Subcutaneous abdominal adipose tissue (tissue), 5 donors: ENCODE results near the gene SPATS2.
"Not testable (repeated sequence)": the region's sequence is repeated elsewhere in the genome, so short reads cannot be mapped to it uniquely, and the experiment has no call there.

Experiments
- H3K27ac ChIP-seq: one replicate; pipeline ENCODE4 v1.7.0; 2013; ENCODE audit warnings: low read depth, mild to moderate bottlenecking, inconsistent platforms, low read length, moderate library complexity
- H3K27me3 ChIP-seq, 5 donors: one replicate each; pipeline ENCODE4 v1.7.0; 2013; ENCODE audit warnings: low read length in 5 of 5, inconsistent platforms in 1 of 5; ENCODE audit not compliant: control insufficient read depth in 5 of 5, insufficient read depth in 4 of 5
- H3K36me3 ChIP-seq, 5 donors: one replicate each; pipeline ENCODE4 v1.7.0; 2013; ENCODE audit warnings: low read length in 5 of 5; ENCODE audit not compliant: control insufficient read depth in 5 of 5, insufficient read depth in 5 of 5
- H3K4me1 ChIP-seq, 5 donors: one replicate each; pipeline ENCODE4 v1.7.0; 2013; ENCODE audit warnings: low read length in 5 of 5, mild to moderate bottlenecking in 3 of 5, moderate library complexity in 1 of 5; ENCODE audit not compliant: control insufficient read depth in 5 of 5, insufficient read depth in 5 of 5
- H3K4me3 ChIP-seq, 5 donors: one replicate each; pipeline ENCODE4 v1.7.0; 2013; ENCODE audit warnings: low read length in 5 of 5, low read depth in 1 of 5
- H3K9ac ChIP-seq, 5 donors: one replicate each; pipeline ENCODE4 v1.7.0; 2013; ENCODE audit warnings: low read length in 5 of 5, mild to moderate bottlenecking in 4 of 5, moderate library complexity in 3 of 5
- H3K9me3 ChIP-seq, 5 donors: one replicate each; pipeline ENCODE4 v1.7.0; 2013; ENCODE audit warnings: low read length in 5 of 5; ENCODE audit not compliant: control insufficient read depth in 5 of 5
- donor health status: healthy.
- donor health status: healthy.
- donor health status: healthy.
- donor health status: healthy.
- donor health status: healthy.

Gene SPATS2

GRCh38 chr12:49367381-49368239, at the start of gene SPATS2:
TSS of gene SPATS2 (plus strand) at chr12:49367462. CDS start at chr12:49461013, 93,551 bp downstream.
- Histone ChIP-seq H3K27me3 (no peaks in the 10 kb centered on the region), H3K9ac (peak within 1 kb of the TSS; percentile 48 to 90 (median 84)), H3K36me3 (no peaks in the 10 kb centered on the region), H3K9me3 (no peaks in the 10 kb centered on the region), H3K4me1 (peaks cover 4 to 32% (median 29%) of the 10 kb centered on the region in 5 donors), H3K4me3 (peak within 1 kb of the TSS; percentile 77 to 90 (median 83)), H3K27ac (peak within 1 kb of the TSS; percentile 90)

- H3K4me1 ChIP-seq: peaks cover 0 to 19% (median 15%) of the 10 kb centered on the region in 5 donors
- H3K27ac ChIP-seq, H3K27me3 ChIP-seq, H3K9me3 ChIP-seq, H3K9ac ChIP-seq, H3K36me3 ChIP-seq, H3K4me3 ChIP-seq: not testable (repeated sequence)
Observed at GRCh38 chr12:49320411-49321103, 46.7 kb upstream of the SPATS2 start.

GRCh38 chr12:49322367-49322707, 44.9 kb upstream of the SPATS2 start:
- H3K27me3 ChIP-seq: no peaks in the 10 kb centered on the region
- H3K4me1 ChIP-seq: peaks cover 0 to 19% (median 15%) of the 10 kb centered on the region in 5 donors
- peak overlapping the region in 4 of 5 donors; percentile 55 to 86 (median 78) for H3K9ac ChIP-seq
- H3K9me3 ChIP-seq: no peaks in the 10 kb centered on the region
- H3K4me3 ChIP-seq: peak overlapping the region; percentile 63 to 82 (median 77)
- H3K36me3 ChIP-seq: no peaks in the 10 kb centered on the region
- H3K27ac ChIP-seq: no peak overlapping the region

- H3K4me1 ChIP-seq: peaks cover 0 to 19% (median 15%) of the 10 kb centered on the region in 5 donors
- H3K9ac ChIP-seq: peak within 1 kb of the TSS in 4 of 5 donors; percentile 55 to 86 (median 78)
- no peaks in the 10 kb centered on the region for H3K9me3 ChIP-seq
- peak within 1 kb of the TSS; percentile 75 to 82 (median 79) for H3K4me3 ChIP-seq
- H3K36me3 ChIP-seq: no peaks in the 10 kb centered on the region
- H3K27ac ChIP-seq: no peak within 1 kb of the TSS
- H3K27me3 ChIP-seq: no peaks in the 10 kb centered on the region
Observed at GRCh38 chr12:49322708-49323523, 44.3 kb upstream of the SPATS2 start, which contains the start of gene TROAP. TSS of gene TROAP (plus strand) at chr12:49323255. CDS start at chr12:49323609, 354 bp downstream.

GRCh38 chr12:49323524-49324097, 43.7 kb upstream of the SPATS2 start:
- Histone ChIP-seq H3K4me1 (peaks cover 0 to 19% (median 15%) of the 10 kb centered on the region in 5 donors), H3K9me3 (no peaks in the 10 kb centered on the region), H3K27ac (no peak overlapping the region), H3K9ac (peak overlapping the region in 4 of 5 donors; percentile 31 to 74 (median 49)), H3K27me3 (no peaks in the 10 kb centered on the region), H3K4me3 (peak overlapping the region; percentile 65 to 82 (median 77)), H3K36me3 (no peaks in the 10 kb centered on the region)

GRCh38 chr12:49325606-49326005, 41.7 kb upstream of the SPATS2 start:
- no peak overlapping the region for H3K4me3 ChIP-seq
- peaks cover 0 to 10% (median 0%) of the 10 kb centered on the region in 5 donors for H3K27me3 ChIP-seq
- no peak overlapping the region for H3K9ac ChIP-seq
- no peak overlapping the region for H3K27ac ChIP-seq
- H3K9me3 ChIP-seq: no peaks in the 10 kb centered on the region
- H3K36me3 ChIP-seq: no peaks in the 10 kb centered on the region
- H3K4me1 ChIP-seq: peaks cover 0 to 19% (median 15%) of the 10 kb centered on the region in 5 donors

GRCh38 chr12:49327368-49327767, 39.9 kb upstream of the SPATS2 start:
- Histone ChIP-seq H3K27me3 (peaks cover under 1 to 22% (median 5%) of the 10 kb centered on the region in 5 donors), H3K9me3 (no peaks in the 10 kb centered on the region), H3K9ac (no peak overlapping the region), H3K4me3 (no peak overlapping the region), H3K27ac (no peak overlapping the region), H3K36me3 (no peaks in the 10 kb centered on the region), H3K4me1 (peaks cover 0 to 22% (median 16%) of the 10 kb centered on the region in 5 donors)

- H3K4me3 ChIP-seq: no peak overlapping the region
- H3K4me1 ChIP-seq: peaks cover 0 to 21% (median 15%) of the 10 kb centered on the region in 5 donors
- no peak overlapping the region for H3K27ac ChIP-seq
- H3K9me3 ChIP-seq: no peaks in the 10 kb centered on the region
- peaks cover 4 to 26% (median 9%) of the 10 kb centered on the region in 5 donors for H3K27me3 ChIP-seq
- no peaks in the 10 kb centered on the region for H3K36me3 ChIP-seq
- no peak overlapping the region for H3K9ac ChIP-seq
Observed at GRCh38 chr12:49327887-49328286, 39.4 kb upstream of the SPATS2 start.

GRCh38 chr12:49328816-49329215, 38.4 kb upstream of the SPATS2 start:
- H3K9me3 ChIP-seq: no peaks in the 10 kb centered on the region
- H3K4me3 ChIP-seq: no peak overlapping the region
- peaks cover 4 to 29% (median 14%) of the 10 kb centered on the region in 5 donors for H3K27me3 ChIP-seq
- H3K4me1 ChIP-seq: peaks cover 0 to 18% (median 11%) of the 10 kb centered on the region in 5 donors
- H3K36me3 ChIP-seq: no peaks in the 10 kb centered on the region
- H3K9ac ChIP-seq: no peak overlapping the region
- H3K27ac ChIP-seq: no peak overlapping the region
